ENCODE results near the gene CAND1. TPM values are rescaled to one million over a fixed set of nuclear protein-coding genes. Genes with fewer than 3 reads are reported as not detected.

The CAND1 gene
- total and polyA plus RNA-seq, 3 experiments from 2014 or later, result 63.1 to 198 (median 197) TPM

DNA sequence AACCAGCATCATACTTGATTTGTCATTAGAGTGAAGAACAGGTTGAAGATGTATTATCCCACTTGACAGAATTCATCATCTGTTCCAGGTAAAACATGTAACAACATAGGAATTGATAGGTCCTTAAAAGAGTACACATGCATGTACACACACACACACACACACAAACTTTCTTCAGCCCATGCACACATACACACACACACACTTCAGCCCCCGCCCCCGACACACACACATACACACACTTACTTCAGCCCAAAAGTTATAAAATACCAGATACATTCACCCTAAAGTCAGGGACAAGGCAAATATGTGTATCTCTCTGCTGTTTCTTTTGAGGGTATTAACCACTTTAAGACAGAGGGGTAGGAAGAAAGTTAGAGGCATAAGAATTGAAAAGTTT lies 15.4 kb downstream of the CAND1 start:
- Mint-ChIP-seq H3K27me3 (no peaks in the 10 kb centered on the region), H3K9me3 (no peaks in the 10 kb centered on the region), H3K4me3 (peak overlapping the region in 1 of 7 donors; percentile 14), H3K4me1 (peaks cover 56 to 81% (median 81%) of the 10 kb centered on the region in 3 donors), H3K36me3 (peaks cover 6 to 55% (median 15%) of the 10 kb centered on the region in 3 donors), H3K27ac (peak overlapping the region in 6 of 8 donors; percentile 0 to 73 (median 22))
- no peak for DNase-seq
- ChIA-PET CTCF (no interaction called here), POLR2A (no interaction called here)
- Histone ChIP-seq H3K36me3 (ENCODE audit: insufficient read depth, low read length) (peaks cover 11% of the 10 kb centered on the region), H3K27ac (ENCODE audit: low read depth, low read length) (no peak overlapping the region), H3K4me1 (ENCODE audit: insufficient read depth, low read length) (peaks cover 8% of the 10 kb centered on the region), H3K27me3 (ENCODE audit: insufficient read depth, low read length, poor library complexity, severe bottlenecking) (no peaks in the 10 kb centered on the region), H3K9me3 (ENCODE audit: low read length) (no peaks in the 10 kb centered on the region), H3K4me3 (ENCODE audit: low read length) (no peak overlapping the region)

DNA sequence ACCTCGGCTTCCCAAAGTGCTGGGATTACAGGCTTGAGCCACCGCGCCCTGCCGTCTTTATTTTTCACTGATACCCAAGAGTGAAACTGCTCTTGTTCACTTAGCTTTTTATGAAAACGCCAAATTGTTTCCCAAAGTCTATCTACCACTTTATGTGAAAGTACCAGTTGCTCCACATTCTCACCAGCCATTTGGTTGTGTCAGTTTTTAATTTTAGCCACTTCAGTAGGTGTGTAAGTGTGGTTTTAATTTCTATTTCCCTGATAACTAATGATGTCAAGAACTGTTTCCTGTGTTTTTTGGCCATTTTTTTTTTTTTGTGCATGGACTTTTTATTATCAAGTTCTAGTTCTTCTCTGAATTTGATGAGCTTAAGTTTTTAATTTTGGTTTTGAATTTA lies 17.1 kb downstream of the CAND1 start:
- Histone ChIP-seq H3K36me3 (ENCODE audit: insufficient read depth, low read length) (peaks cover 11% of the 10 kb centered on the region), H3K9me3 (ENCODE audit: low read length) (no peaks in the 10 kb centered on the region), H3K4me1 (ENCODE audit: insufficient read depth, low read length) (peaks cover 15% of the 10 kb centered on the region), H3K4me3 (ENCODE audit: low read length) (no peak overlapping the region), H3K27ac (ENCODE audit: low read depth, low read length) (no peak overlapping the region), H3K27me3 (ENCODE audit: insufficient read depth, low read length, poor library complexity, severe bottlenecking) (no peaks in the 10 kb centered on the region)
- Mint-ChIP-seq H3K4me3 (no peak overlapping the region), H3K36me3 (peaks cover 6 to 66% (median 24%) of the 10 kb centered on the region in 3 donors), H3K4me1 (peaks cover 58 to 83% (median 80%) of the 10 kb centered on the region in 3 donors), H3K27me3 (no peaks in the 10 kb centered on the region), H3K27ac (no peak overlapping the region), H3K9me3 (no peaks in the 10 kb centered on the region)
- POLR2A ChIA-PET, result no interaction called here
- no peak for DNase-seq
- CTCF ChIA-PET, result interaction anchor here (1.8 kb wide), 1 partner anchor 17 kb away, joined by 5 read pairs; no protein-coding TSS in a partner anchor

DNA sequence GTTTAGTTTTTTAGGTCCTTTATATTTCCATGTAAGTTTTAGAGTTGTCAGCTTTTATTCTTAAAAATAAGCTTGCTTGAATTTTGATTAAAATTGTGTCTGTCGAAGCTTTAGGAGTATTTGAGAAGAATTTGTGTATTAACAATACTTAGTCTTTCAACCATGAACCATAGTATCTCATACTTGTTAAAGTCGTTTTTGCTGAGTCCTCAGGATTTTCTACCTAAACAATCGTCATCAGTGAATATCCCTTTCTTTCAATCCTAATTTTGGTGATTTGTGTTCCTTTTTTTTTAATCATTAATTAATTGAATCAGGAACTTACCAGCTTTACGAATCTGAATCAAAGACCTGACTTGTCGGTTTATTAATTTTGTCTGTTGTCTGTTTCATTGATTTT lies 18.2 kb downstream of the CAND1 start:
- no peak overlapping the region for H3K4me3 ChIP-seq (ENCODE audit: low read length)
- no peak for DNase-seq
- Mint-ChIP-seq H3K27ac (no peak overlapping the region), H3K4me1 (peaks cover 54 to 81% (median 78%) of the 10 kb centered on the region in 3 donors), H3K36me3 (peaks cover 6 to 65% (median 21%) of the 10 kb centered on the region in 3 donors), H3K4me3 (no peak overlapping the region), H3K27me3 (no peaks in the 10 kb centered on the region), H3K9me3 (no peaks in the 10 kb centered on the region)
- no peak overlapping the region for H3K27ac ChIP-seq (ENCODE audit: low read depth, low read length)
- peaks cover 15% of the 10 kb centered on the region for H3K4me1 ChIP-seq (ENCODE audit: insufficient read depth, low read length)
- peaks cover 11% of the 10 kb centered on the region for H3K36me3 ChIP-seq (ENCODE audit: insufficient read depth, low read length)
- H3K27me3 ChIP-seq (ENCODE audit: insufficient read depth, low read length, poor library complexity, severe bottlenecking), result no peaks in the 10 kb centered on the region
- ChIA-PET CTCF (interaction anchor here (1.8 kb wide), 1 partner anchor 18 kb away, joined by 5 read pairs; no protein-coding TSS in a partner anchor), POLR2A (interaction anchor here (0.6 to 0.7 kb wide), 2 partner anchors 392 to 1867 kb away, joined by 3 to 5 read pairs; no protein-coding TSS in a partner anchor)
- no peaks in the 10 kb centered on the region for H3K9me3 ChIP-seq (ENCODE audit: low read length)

DNA sequence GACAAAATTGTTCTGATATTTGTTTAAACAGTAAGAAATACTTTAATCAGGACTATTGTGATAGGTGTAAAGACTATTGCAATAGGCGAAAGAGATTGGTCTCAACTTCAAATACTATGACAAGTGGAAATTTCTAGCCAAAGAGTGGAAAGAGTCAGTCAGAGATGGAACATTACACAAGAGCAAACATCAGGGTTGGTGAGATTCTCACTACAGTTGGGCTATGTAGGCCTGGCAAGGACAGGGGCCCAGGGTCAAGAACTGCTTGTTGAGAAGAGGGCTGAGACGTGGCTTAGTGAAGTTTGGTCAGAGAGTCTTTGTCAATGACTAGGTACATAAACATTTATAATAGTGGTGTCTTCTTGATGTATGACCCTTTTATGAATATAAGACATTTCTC lies 19.4 kb downstream of the CAND1 start:
- no peaks in the 10 kb centered on the region for H3K27me3 ChIP-seq (ENCODE audit: insufficient read depth, low read length, poor library complexity, severe bottlenecking)
- no peak overlapping the region for H3K27ac ChIP-seq (ENCODE audit: low read depth, low read length)
- peaks cover 13% of the 10 kb centered on the region for H3K36me3 ChIP-seq (ENCODE audit: insufficient read depth, low read length)
- H3K27me3 Mint-ChIP-seq, result no peaks in the 10 kb centered on the region
- H3K4me3 ChIP-seq (ENCODE audit: low read length), result no peak overlapping the region
- POLR2A ChIA-PET, result interaction anchor here (1.1 kb wide), 1 partner anchor 258 kb away, joined by 3 read pairs; no protein-coding TSS in a partner anchor
- peaks cover 15% of the 10 kb centered on the region for H3K4me1 ChIP-seq (ENCODE audit: insufficient read depth, low read length)
- H3K9me3 ChIP-seq (ENCODE audit: low read length), result no peaks in the 10 kb centered on the region
- H3K9me3 Mint-ChIP-seq, result no peaks in the 10 kb centered on the region
- H3K4me3 Mint-ChIP-seq, result peak overlapping the region in 4 of 7 donors; percentile 2 to 34 (median 10)
- H3K27ac Mint-ChIP-seq, result peak overlapping the region in 2 of 8 donors; percentile 55 to 70
- no peak for DNase-seq
- CTCF ChIA-PET, result no interaction called here
- peaks cover 6 to 67% (median 21%) of the 10 kb centered on the region in 3 donors for H3K36me3 Mint-ChIP-seq
- peaks cover 60 to 88% (median 84%) of the 10 kb centered on the region in 3 donors for H3K4me1 Mint-ChIP-seq

DNA sequence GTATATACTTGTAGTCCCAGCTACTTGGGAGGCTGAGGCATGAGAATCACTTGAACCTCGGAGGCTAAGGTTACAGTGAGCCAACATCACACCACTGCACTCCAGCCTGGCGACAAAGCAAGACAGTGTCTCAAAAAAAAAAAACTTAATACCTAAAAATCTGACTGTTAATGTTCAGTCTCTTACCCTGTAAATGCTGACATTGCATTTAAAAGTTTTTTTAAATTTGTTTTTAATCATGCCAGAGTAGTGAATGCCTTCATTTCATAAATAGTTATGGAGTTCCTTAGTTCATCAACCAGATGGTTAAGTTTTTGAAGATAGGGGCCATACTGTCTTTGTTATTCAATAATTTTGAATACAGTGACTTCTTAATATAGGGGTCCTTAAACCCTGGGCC lies 21.2 kb downstream of the CAND1 start:
- H3K4me1 ChIP-seq (ENCODE audit: insufficient read depth, low read length), result peaks cover 7% of the 10 kb centered on the region
- no peak for DNase-seq
- H3K4me3 Mint-ChIP-seq, result no peak overlapping the region
- POLR2A ChIA-PET, result no interaction called here
- H3K27ac Mint-ChIP-seq, result peak overlapping the region in 1 of 8 donors; percentile 47
- H3K9me3 Mint-ChIP-seq, result no peaks in the 10 kb centered on the region
- H3K36me3 ChIP-seq (ENCODE audit: insufficient read depth, low read length), result peaks cover 15% of the 10 kb centered on the region
- peaks cover 57 to 83% (median 80%) of the 10 kb centered on the region in 3 donors for H3K4me1 Mint-ChIP-seq
- peaks cover 6 to 69% (median 23%) of the 10 kb centered on the region in 3 donors for H3K36me3 Mint-ChIP-seq
- CTCF ChIA-PET, result no interaction called here
- H3K9me3 ChIP-seq (ENCODE audit: low read length), result no peaks in the 10 kb centered on the region
- no peaks in the 10 kb centered on the region for H3K27me3 Mint-ChIP-seq
- no peak overlapping the region for H3K27ac ChIP-seq (ENCODE audit: low read depth, low read length)
- no peaks in the 10 kb centered on the region for H3K27me3 ChIP-seq (ENCODE audit: insufficient read depth, low read length, poor library complexity, severe bottlenecking)
- H3K4me3 ChIP-seq (ENCODE audit: low read length), result no peak overlapping the region

DNA sequence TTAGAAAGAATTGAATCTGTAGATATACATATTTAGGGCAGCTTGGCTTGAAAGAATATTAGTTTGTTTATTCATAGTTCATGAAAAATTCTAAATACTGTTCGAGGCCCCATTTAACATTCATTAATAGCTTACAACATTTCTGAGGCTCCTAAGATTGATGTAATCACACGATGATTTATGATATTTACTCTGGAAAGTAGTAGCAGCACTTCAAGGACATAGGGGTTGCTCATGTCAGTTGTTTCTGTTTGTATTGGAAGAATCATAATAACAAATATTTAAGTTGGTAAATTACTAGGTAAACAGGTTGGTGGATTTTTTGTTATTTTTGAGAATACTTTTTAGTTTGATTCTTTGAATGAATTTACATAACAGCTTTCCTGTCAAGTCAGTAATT lies 30.4 kb downstream of the CAND1 start:
- Histone ChIP-seq H3K27ac (ENCODE audit: low read depth, low read length) (no peak overlapping the region), H3K27me3 (ENCODE audit: insufficient read depth, low read length, poor library complexity, severe bottlenecking) (no peaks in the 10 kb centered on the region), H3K9me3 (ENCODE audit: low read length) (no peaks in the 10 kb centered on the region), H3K4me3 (ENCODE audit: low read length) (no peak overlapping the region), H3K4me1 (ENCODE audit: insufficient read depth, low read length) (no peaks in the 10 kb centered on the region), H3K36me3 (ENCODE audit: insufficient read depth, low read length) (peaks cover 34% of the 10 kb centered on the region)
- Mint-ChIP-seq H3K4me3 (no peak overlapping the region), H3K36me3 (peaks cover 9 to 82% (median 25%) of the 10 kb centered on the region in 3 donors), H3K27me3 (no peaks in the 10 kb centered on the region), H3K4me1 (peaks cover 25 to 45% (median 35%) of the 10 kb centered on the region in 3 donors), H3K9me3 (no peaks in the 10 kb centered on the region), H3K27ac (peak overlapping the region in 1 of 8 donors; percentile 26)
- no peak for DNase-seq
- ChIA-PET CTCF (no interaction called here), POLR2A (no interaction called here)

DNA sequence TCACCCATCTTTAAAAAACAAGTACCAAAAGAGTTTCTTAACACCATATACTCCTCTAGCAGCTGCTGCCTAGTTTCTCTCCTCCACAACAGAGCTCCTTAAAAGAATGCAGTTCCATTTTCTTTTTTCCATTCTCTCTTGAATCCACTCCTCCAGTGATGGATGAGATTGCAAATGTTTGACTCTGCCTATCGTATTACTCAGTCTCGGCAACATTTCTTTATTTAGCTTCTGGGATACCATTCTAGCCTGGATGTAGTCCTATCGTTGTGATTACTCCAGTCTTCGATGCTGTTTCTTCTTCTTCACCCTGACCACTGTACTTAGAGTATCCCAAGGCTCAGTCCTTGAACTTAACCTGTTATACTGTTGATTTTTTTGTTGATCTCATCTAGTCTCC lies 30.8 kb downstream of the CAND1 start:
- H3K4me1 Mint-ChIP-seq, result peaks cover 22 to 41% (median 31%) of the 10 kb centered on the region in 3 donors
- CTCF ChIA-PET, result no interaction called here
- POLR2A ChIA-PET, result no interaction called here
- Histone ChIP-seq H3K9me3 (ENCODE audit: low read length) (no peaks in the 10 kb centered on the region), H3K27me3 (ENCODE audit: insufficient read depth, low read length, poor library complexity, severe bottlenecking) (no peaks in the 10 kb centered on the region), H3K4me3 (ENCODE audit: low read length) (no peak overlapping the region), H3K4me1 (ENCODE audit: insufficient read depth, low read length) (no peaks in the 10 kb centered on the region), H3K36me3 (ENCODE audit: insufficient read depth, low read length) (peaks cover 30% of the 10 kb centered on the region), H3K27ac (ENCODE audit: low read depth, low read length) (no peak overlapping the region)
- no peaks in the 10 kb centered on the region for H3K27me3 Mint-ChIP-seq
- H3K4me3 Mint-ChIP-seq, result no peak overlapping the region
- peak overlapping the region in 1 of 8 donors; percentile 32 for H3K27ac Mint-ChIP-seq
- H3K36me3 Mint-ChIP-seq, result peaks cover 10 to 82% (median 22%) of the 10 kb centered on the region in 3 donors
- no peaks in the 10 kb centered on the region for H3K9me3 Mint-ChIP-seq
- no peak for DNase-seq

DNA sequence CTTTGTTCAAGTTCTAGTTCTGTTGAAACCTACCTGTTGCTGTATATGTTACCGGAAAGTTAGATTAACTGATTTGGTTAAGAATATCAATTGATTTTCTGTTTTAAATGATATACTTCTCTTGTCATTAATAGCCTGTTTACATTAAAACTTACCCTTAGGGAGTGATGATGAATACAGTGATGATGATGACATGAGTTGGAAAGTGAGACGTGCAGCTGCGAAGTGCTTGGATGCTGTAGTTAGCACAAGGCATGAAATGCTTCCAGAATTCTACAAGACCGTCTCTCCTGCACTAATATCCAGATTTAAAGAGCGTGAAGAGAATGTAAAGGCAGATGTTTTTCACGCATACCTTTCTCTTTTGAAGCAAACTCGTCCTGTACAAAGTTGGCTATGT lies 33.0 kb downstream of the CAND1 start:
- Histone ChIP-seq H3K4me3 (ENCODE audit: low read length) (no peak overlapping the region), H3K27ac (ENCODE audit: low read depth, low read length) (no peak overlapping the region), H3K4me1 (ENCODE audit: insufficient read depth, low read length) (no peaks in the 10 kb centered on the region), H3K9me3 (ENCODE audit: low read length) (no peaks in the 10 kb centered on the region), H3K36me3 (ENCODE audit: insufficient read depth, low read length) (peaks cover 51% of the 10 kb centered on the region), H3K27me3 (ENCODE audit: insufficient read depth, low read length, poor library complexity, severe bottlenecking) (no peaks in the 10 kb centered on the region)
- no peaks in the 10 kb centered on the region for H3K27me3 Mint-ChIP-seq
- POLR2A ChIA-PET, result no interaction called here
- no peak overlapping the region for H3K27ac Mint-ChIP-seq
- H3K4me1 Mint-ChIP-seq, result peaks cover 14 to 26% (median 18%) of the 10 kb centered on the region in 3 donors
- CTCF ChIA-PET, result no interaction called here
- H3K4me3 Mint-ChIP-seq, result no peak overlapping the region
- peaks cover 13 to 83% (median 31%) of the 10 kb centered on the region in 3 donors for H3K36me3 Mint-ChIP-seq
- DNase-seq, result no peak
- H3K9me3 Mint-ChIP-seq, result no peaks in the 10 kb centered on the region
